ENCODE measurements around the gene TRPM2. TPM values are rescaled to one million over a fixed set of nuclear protein-coding genes. Genes with fewer than 3 reads are reported as not detected.
"Not testable (repeated sequence)": the region's sequence is repeated elsewhere in the genome, so short reads cannot be mapped to it uniquely, and the experiment has no call there.

The TRPM2 gene
- total RNA-seq, 2 donors from 2014 or later: 1.6 to 2.7 TPM

DNA sequence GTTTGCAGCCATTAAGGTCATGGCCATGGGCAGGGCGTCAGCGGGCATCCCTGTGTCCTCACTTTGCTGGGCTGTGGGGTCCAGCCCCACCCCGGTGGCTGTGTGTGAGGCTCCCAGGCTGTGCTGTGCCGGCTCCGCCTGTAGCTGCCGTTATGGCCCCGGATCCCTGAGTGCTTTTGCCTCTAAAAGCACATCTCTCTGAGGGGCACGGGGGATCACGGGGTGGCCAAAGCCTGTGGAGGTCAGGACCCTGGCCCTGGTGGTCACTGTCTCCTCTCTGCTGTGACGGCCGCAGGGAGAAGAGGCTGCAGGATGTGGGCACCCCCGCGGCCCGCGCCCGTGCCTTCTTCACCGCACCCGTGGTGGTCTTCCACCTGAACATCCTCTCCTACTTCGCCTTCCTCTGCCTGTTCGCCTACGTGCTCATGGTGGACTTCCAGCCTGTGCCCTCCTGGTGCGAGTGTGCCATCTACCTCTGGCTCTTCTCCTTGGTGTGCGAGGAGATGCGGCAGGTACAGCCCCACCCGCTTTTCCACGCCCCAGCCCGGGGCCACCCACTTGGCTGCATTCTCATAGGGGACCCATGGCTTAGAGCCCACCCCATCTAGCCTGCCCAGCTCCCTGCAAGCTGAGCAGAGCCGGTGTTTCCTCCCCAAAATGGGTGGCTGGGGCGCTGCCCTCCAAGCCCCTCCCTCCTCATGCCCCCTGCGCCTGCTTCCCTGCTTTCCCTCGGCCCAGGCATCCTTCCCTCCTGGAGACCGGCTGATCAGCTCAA, 48.2 kb downstream of the TRPM2 start:
- Histone ChIP-seq H3K27me3 (replicated peaks; ENCODE audit: insufficient read depth) (no peaks in the 10 kb centered on the region), H3K36me3 (no peaks in the 10 kb centered on the region), H3K4me3 (no peak overlapping the region), H3K9me3 (no peaks in the 10 kb centered on the region), H3K27ac (no peak overlapping the region), H3K4me1 (replicated peaks) (no peaks in the 10 kb centered on the region)
- intact Hi-C loops (cut with DNase I): no loop called here
- WGBS: 84% methylated on average over 29 of the region's 32 CpGs
- DNase-seq (ENCODE audit: low spot score): no peak
- TF ChIP-seq, protein P1, sequence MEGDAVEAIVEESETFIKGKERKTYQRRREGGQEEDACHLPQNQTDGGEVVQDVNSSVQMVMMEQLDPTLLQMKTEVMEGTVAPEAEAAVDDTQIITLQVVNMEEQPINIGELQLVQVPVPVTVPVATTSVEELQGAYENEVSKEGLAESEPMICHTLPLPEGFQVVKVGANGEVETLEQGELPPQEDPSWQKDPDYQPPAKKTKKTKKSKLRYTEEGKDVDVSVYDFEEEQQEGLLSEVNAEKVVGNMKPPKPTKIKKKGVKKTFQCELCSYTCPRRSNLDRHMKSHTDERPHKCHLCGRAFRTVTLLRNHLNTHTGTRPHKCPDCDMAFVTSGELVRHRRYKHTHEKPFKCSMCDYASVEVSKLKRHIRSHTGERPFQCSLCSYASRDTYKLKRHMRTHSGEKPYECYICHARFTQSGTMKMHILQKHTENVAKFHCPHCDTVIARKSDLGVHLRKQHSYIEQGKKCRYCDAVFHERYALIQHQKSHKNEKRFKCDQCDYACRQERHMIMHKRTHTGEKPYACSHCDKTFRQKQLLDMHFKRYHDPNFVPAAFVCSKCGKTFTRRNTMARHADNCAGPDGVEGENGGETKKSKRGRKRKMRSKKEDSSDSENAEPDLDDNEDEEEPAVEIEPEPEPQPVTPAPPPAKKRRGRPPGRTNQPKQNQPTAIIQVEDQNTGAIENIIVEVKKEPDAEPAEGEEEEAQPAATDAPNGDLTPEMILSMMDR (IDR thresholded peaks at IDR 0.05): no peak
- TF ChIP-seq POLR2AphosphoS5 (IDR thresholded peaks at IDR 0.05): no peak
- TF ChIP-seq POLR2A (IDR thresholded peaks at IDR 0.05): no peak

GRCh38 chr21:44402323-44403105, 49.1 kb downstream of the TRPM2 start:
- 83% methylated on average over 14 of the region's 17 CpGs for WGBS
- DNase-seq (ENCODE audit: low spot score): no peak
- Histone ChIP-seq H3K36me3 (no peaks in the 10 kb centered on the region), H3K27ac (no peak overlapping the region), H3K27me3 (replicated peaks; ENCODE audit: insufficient read depth) (no peaks in the 10 kb centered on the region), H3K4me1 (replicated peaks) (no peaks in the 10 kb centered on the region), H3K9me3 (no peaks in the 10 kb centered on the region), H3K4me3 (no peak overlapping the region)
- intact Hi-C loops (cut with DNase I): no loop called here
- TF ChIP-seq, protein P1 (IDR thresholded peaks at IDR 0.05): no peak
- no peak for TF ChIP-seq POLR2A (IDR thresholded peaks at IDR 0.05)
- TF ChIP-seq POLR2AphosphoS5 (IDR thresholded peaks at IDR 0.05): no peak

DNA sequence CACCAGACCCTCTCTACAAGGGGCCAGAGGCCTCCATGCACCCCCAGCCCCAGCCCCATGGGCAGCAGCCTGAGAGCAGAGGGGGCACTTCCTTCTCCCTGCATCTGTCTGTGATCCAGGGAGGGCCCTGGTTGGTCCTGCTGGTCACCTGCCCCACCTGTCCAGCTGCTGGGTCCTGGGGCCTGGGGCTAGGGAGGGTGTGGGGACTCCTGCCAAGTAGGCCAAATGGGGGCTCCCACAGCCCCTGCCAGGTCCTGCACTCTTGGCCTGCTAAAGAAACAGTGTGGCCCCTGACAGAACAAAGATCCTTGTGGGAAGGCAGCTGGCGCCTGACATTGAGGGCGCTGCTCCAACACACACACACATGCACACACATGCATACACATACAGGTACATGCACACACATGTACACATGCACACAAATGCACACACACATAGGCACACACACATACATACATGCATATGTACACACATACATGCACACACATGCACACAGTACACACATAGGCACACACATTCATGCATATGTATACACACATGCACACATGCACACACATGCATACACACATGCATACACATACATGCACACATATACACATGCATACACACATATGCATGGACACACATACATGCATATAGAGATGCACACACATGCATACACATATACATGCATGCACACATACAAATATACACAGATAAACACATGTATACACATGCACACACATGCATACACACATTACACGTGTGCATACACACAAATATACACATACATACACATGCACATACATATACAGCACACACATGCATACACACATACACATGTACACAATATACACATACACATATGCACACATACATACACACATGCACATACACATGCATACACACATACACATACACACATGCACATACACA, 49.9 kb downstream of the TRPM2 start:
- H3K27ac ChIP-seq: no peak overlapping the region
- no peaks in the 10 kb centered on the region for H3K4me1 ChIP-seq (replicated peaks)
- no peak overlapping the region for H3K4me3 ChIP-seq
- no peaks in the 10 kb centered on the region for H3K9me3 ChIP-seq
- DNase-seq (ENCODE audit: low spot score): no peak
- WGBS: 91% methylated on average over 3 of the region's 3 CpGs
- H3K36me3 ChIP-seq: no peaks in the 10 kb centered on the region
- intact Hi-C loops (cut with DNase I): no loop called here
- no peaks in the 10 kb centered on the region for H3K27me3 ChIP-seq (replicated peaks; ENCODE audit: insufficient read depth)
- TF ChIP-seq POLR2AphosphoS5 (IDR thresholded peaks at IDR 0.05) (no peak), POLR2A (IDR thresholded peaks at IDR 0.05) (no peak)
- TF ChIP-seq, protein P1 (IDR thresholded peaks at IDR 0.05): no peak

- intact Hi-C loops (cut with DNase I): not testable (repeated sequence)
- 88% methylated on average over 7 of the region's 7 CpGs for WGBS
Observed at GRCh38 chr21:44404482-44404881, 51.1 kb downstream of the TRPM2 start.

More at GRCh38 chr21:44404482-44404881, 51.1 kb downstream of the TRPM2 start:
- H3K9me3 ChIP-seq; H3K4me3 ChIP-seq; H3K27me3 ChIP-seq (replicated peaks; ENCODE audit: insufficient read depth); DNase-seq (ENCODE audit: low spot score); H3K4me1 ChIP-seq (replicated peaks); H3K27ac ChIP-seq; H3K36me3 ChIP-seq: not testable (repeated sequence)

All from prostate gland (tissue), 2 donors.